Sciatic nerve (tissue), 2 donors: ENCODE measurements around the gene CCDC179. TPM values are rescaled to one million over a fixed set of nuclear protein-coding genes. Genes with fewer than 3 reads are reported as not detected.
A peak's percentile ranks its signal among the peaks of the same experiment; 100 is the strongest.

Experiments
- ATAC-seq: fragments of 200-7000 bp; cut with Tn5 transposase; one replicate; pipeline ENCODE4 v1.9.1; 2020; ENCODE audit warnings: mild to moderate bottlenecking, moderate library complexity
- DNase-seq: peaks from one replicate; pipeline ENCODE4 v3.0.0-alpha.2; 2020; ENCODE audit warnings: low spot score
- intact Hi-C: fragments of 100-400 bp; cut with DNase I; formaldehyde crosslinking; loops from one replicate; pipeline ENCODE4 v1.14.2; 2022
- total RNA-seq: library from RNA; stranded (reverse); fragmentation: NEBNext Ultra II Directional; extraction: Animal tissue kit (Norgen Biotek cat#: 25700); gene quantifications from one replicate; pipeline ENCODE4 v1.2.1, GENCODE V29; 2021
- donor health status: DM: no; HTN: no; CAD: no.
- donor health status: DM: no; HTN: no; CAD: no.

CCDC179 gene
- total RNA-seq: not detected

GRCh38 chr11:22860241-22860640 is at the start of gene CCDC179:
Gene CCDC179 (minus strand): TSS chr11:22860474. CDS start chr11:22860421, 53 bp downstream.
- no peak for ATAC-seq
- no peak for DNase-seq
- intact Hi-C loops: no loop called here

GRCh38 chr11:22903782-22904181 is 43.5 kb upstream of the CCDC179 start:
- ATAC-seq (no peak), DNase-seq (no peak)
- intact Hi-C loops: no loop called here

- intact Hi-C loops: no loop called here
- DNase-seq: no peak
- ATAC-seq: no peak
Measured at GRCh38 chr11:22901603-22902002, 41.3 kb upstream of the CCDC179 start.

- ATAC-seq (no peak), DNase-seq (no peak)
- intact Hi-C loops: no loop called here
Measured at GRCh38 chr11:22900764-22901486, 40.7 kb upstream of the CCDC179 start.

- DNase-seq (no peak), ATAC-seq (no peak)
- intact Hi-C loops: no loop called here
Measured at GRCh38 chr11:22898036-22898435, 37.8 kb upstream of the CCDC179 start.

- no peak for DNase-seq
- no peak for ATAC-seq
- intact Hi-C loops: no loop called here
Measured at GRCh38 chr11:22890227-22890626, 30.0 kb upstream of the CCDC179 start.

- ATAC-seq: no peak
- DNase-seq: no peak
- intact Hi-C loops: no loop called here
Measured at GRCh38 chr11:22884217-22884616, 23.9 kb upstream of the CCDC179 start.

- DNase-seq (no peak), ATAC-seq (no peak)
- intact Hi-C loops: no loop called here
Measured at GRCh38 chr11:22879630-22880029, 19.4 kb upstream of the CCDC179 start.

- intact Hi-C loops: no loop called here
- DNase-seq (no peak), ATAC-seq (no peak)
Measured at GRCh38 chr11:22878604-22879003, 18.3 kb upstream of the CCDC179 start.

- intact Hi-C loops: no loop called here
- ATAC-seq (no peak), DNase-seq (no peak)
Measured at GRCh38 chr11:22878039-22878438, 17.8 kb upstream of the CCDC179 start.

GRCh38 chr11:22875869-22876473 is 15.7 kb upstream of the CCDC179 start:
- ATAC-seq (peak; percentile 45), DNase-seq (peak; percentile 63)
- intact Hi-C loops: no loop called here

GRCh38 chr11:22869325-22869724 is 9.1 kb upstream of the CCDC179 start:
- no peak for ATAC-seq
- DNase-seq: no peak
- intact Hi-C loops: no loop called here

- DNase-seq (no peak), ATAC-seq (no peak)
- intact Hi-C loops: no loop called here
Measured at GRCh38 chr11:22859756-22860155, 518 bp downstream of the CCDC179 start.

GRCh38 chr11:22851477-22851876 is 8.8 kb downstream of the CCDC179 start:
- ATAC-seq: no peak
- intact Hi-C loops: no loop called here
- no peak for DNase-seq

- ATAC-seq (no peak), DNase-seq (no peak)
- intact Hi-C loops: no loop called here
Measured at GRCh38 chr11:22846726-22847125, 13.5 kb downstream of the CCDC179 start.

GRCh38 chr11:22832315-22833015 is 27.8 kb downstream of the CCDC179 start:
- DNase-seq (no peak), ATAC-seq (no peak)
- intact Hi-C loops: no loop called here

GRCh38 chr11:22830082-22830414 is 30.2 kb downstream of the CCDC179 start:
- intact Hi-C loops: no loop called here
- ATAC-seq (no peak), DNase-seq (no peak)

- DNase-seq: peak; percentile 98
- ATAC-seq: peak; percentile 99
- intact Hi-C loops: no loop called here
Measured at GRCh38 chr11:22829231-22830081, 30.8 kb downstream of the CCDC179 start, which contains the start of gene SVIP. Gene SVIP (minus strand): TSS chr11:22829801. CDS start chr11:22829748, 53 bp downstream.

- ATAC-seq (no peak), DNase-seq (no peak)
- intact Hi-C loops: no loop called here
Measured at GRCh38 chr11:22828373-22828772, 31.9 kb downstream of the CCDC179 start.
